H1 (cell line): ENCODE measurements around the gene CCNG2. TPM values are rescaled to one million over a fixed set of nuclear protein-coding genes. Genes with fewer than 3 reads are reported as not detected.

Experiments
- CTCF ChIA-PET: fragments of 300-600 bp; sonication (Branson Sonifier 250); formaldehyde crosslinking; loops from one replicate; lab custom pipeline; 2021; ENCODE audit not compliant: partially characterized antibody; lab: Charles Lee
- POLR2A ChIA-PET: fragments of 300-600 bp; sonication (Branson Sonifier 250); formaldehyde crosslinking; loops from one replicate; lab custom pipeline; 2021; ENCODE audit warnings: inconsistent platforms; ENCODE audit not compliant: partially characterized antibody; lab: Charles Lee
- DNase-seq, 2 experiments: peaks; one replicate each; pipeline versions ENCODE4 v3.0.0 to v3.0.0-alpha.2; 2010 to 2022; ENCODE audit warnings: low spot score in 2 of 2, low read depth in 1 of 2, mixed read lengths in 1 of 2
- FAIRE-seq: peaks from 2 replicates; lab custom pipeline; 2011; peaks lifted over from hg19 to GRCh38; lab: Jason Lieb, UNC
- H2AFZ ChIP-seq: 2 replicates; pipeline ENCODE4 v1.8.1; 2012; ENCODE audit warnings: low read length, inconsistent platforms
- H2AK5ac ChIP-seq: 2 replicates; pipeline ENCODE4 v1.6.1; 2013; ENCODE audit warnings: low read depth, low read length
- H2BK120ac ChIP-seq: replicated peaks from 2 replicates; pipeline ENCODE3; 2013; ENCODE audit warnings: low read depth, low read length, inconsistent platforms
- H2BK12ac ChIP-seq: 2 replicates; pipeline ENCODE4 v1.6.1; 2013; ENCODE audit warnings: low read depth, low read length
- H2BK15ac ChIP-seq: 2 replicates; pipeline ENCODE4 v1.6.1; 2013; ENCODE audit warnings: low read length
- H2BK20ac ChIP-seq: 2 replicates; pipeline ENCODE4 v1.6.1; 2013; ENCODE audit warnings: low read length
- H2BK5ac ChIP-seq: 2 replicates; pipeline ENCODE4 v1.6.1; 2013; ENCODE audit warnings: low read depth, low read length
- H3K14ac ChIP-seq: 2 replicates; pipeline ENCODE4 v1.6.1; 2013; ENCODE audit warnings: inconsistent platforms; ENCODE audit not compliant: insufficient read length
- H3K18ac ChIP-seq: 2 replicates; pipeline ENCODE4 v1.6.1; 2013; ENCODE audit warnings: low read length; ENCODE audit errors: extremely low read depth
- H3K23ac ChIP-seq: 2 replicates; pipeline ENCODE4 v1.6.1; 2013; ENCODE audit warnings: inconsistent platforms; ENCODE audit not compliant: insufficient read length
- H3K23me2 ChIP-seq: 2 replicates; pipeline ENCODE4 v1.6.1; 2013; ENCODE audit warnings: low read depth, low read length
- H3K27ac ChIP-seq: 2 replicates; pipeline ENCODE4 v1.6.1; 2011; ENCODE audit warnings: low read depth, low read length, inconsistent platforms
- H3K27me3 ChIP-seq, 4 experiments: replicated peaks in 1 of 4; 1 replicate in 1 of 4; 2 replicates in 3 of 4; pipeline versions ENCODE4 v1.6.1 to v1.8.1; 2011 to 2013; ENCODE audit warnings: low read length in 3 of 4, mild to moderate bottlenecking in 3 of 4, inconsistent platforms in 2 of 4, mixed read lengths in 2 of 4, moderate library complexity in 1 of 4; ENCODE audit not compliant: control insufficient read depth in 3 of 4, insufficient read depth in 3 of 4; ENCODE audit errors: extremely low read depth in 1 of 4
- H3K36me3 ChIP-seq, 4 experiments: 2 replicates each; pipeline versions ENCODE4 v1.6.1 to v1.8.1; 2011 to 2013; ENCODE audit warnings: mild to moderate bottlenecking in 4 of 4, low read length in 3 of 4, moderate library complexity in 2 of 4, control low read depth in 1 of 4, inconsistent platforms in 1 of 4; ENCODE audit not compliant: insufficient read depth in 4 of 4, control insufficient read depth in 2 of 4
- H3K4ac ChIP-seq: replicated peaks from 2 replicates; pipeline ENCODE3; 2013; ENCODE audit warnings: low read length, low read depth, mixed read lengths, inconsistent platforms; ENCODE audit not compliant: insufficient read length
- H3K4me1 ChIP-seq, 4 experiments: replicated peaks in 1 of 4; 1 replicate in 1 of 4; 2 replicates in 3 of 4; pipeline versions ENCODE4 v1.6.1 to v1.8.1; 2011 to 2013; ENCODE audit warnings: low read length in 3 of 4, inconsistent platforms in 2 of 4, mixed read lengths in 1 of 4; ENCODE audit not compliant: insufficient read depth in 4 of 4, control insufficient read depth in 3 of 4
- H3K4me2 ChIP-seq, 2 experiments: 2 replicates each; pipeline versions ENCODE4 v1.6.1 to v1.8.1; 2011 to 2013; ENCODE audit warnings: low read depth in 2 of 2, low read length in 2 of 2, control low read depth in 1 of 2, inconsistent platforms in 1 of 2, mild to moderate bottlenecking in 1 of 2; ENCODE audit not compliant: insufficient read depth in 1 of 2
- H3K4me3 ChIP-seq, 4 experiments: fragments of 200-600, 300-600 bp in 1 of 4; sonication (generic), shearing (Covaris generic), sonication (Bioruptor Twin) in 1 of 4; 2 replicates each; pipeline versions ENCODE4 v1.5.1 to v1.8.1; 2011 to 2016; ENCODE audit warnings: low read length in 4 of 4, low read depth in 3 of 4, control low read depth in 2 of 4, inconsistent platforms in 2 of 4, mild to moderate bottlenecking in 2 of 4, mixed read lengths in 1 of 4, moderate library complexity in 1 of 4; ENCODE audit not compliant: insufficient read depth in 2 of 4; ENCODE audit errors: extremely low read depth in 1 of 4
- H3K56ac ChIP-seq: replicated peaks from 2 replicates; pipeline ENCODE3; 2013; ENCODE audit warnings: low read depth, mild to moderate bottlenecking, mixed read lengths, low read length, inconsistent platforms; ENCODE audit not compliant: insufficient read length
- H3K79me1 ChIP-seq: 2 replicates; pipeline ENCODE4 v1.6.1; 2013; ENCODE audit warnings: low read depth, low read length, control low read depth
- H3K79me2 ChIP-seq, 2 experiments: 2 replicates each; pipeline versions ENCODE4 v1.6.1 to v1.8.1; 2012 to 2013; ENCODE audit warnings: low read length in 2 of 2, mild to moderate bottlenecking in 2 of 2, inconsistent platforms in 1 of 2; ENCODE audit not compliant: insufficient read depth in 2 of 2, control insufficient read depth in 1 of 2
- H3K9ac ChIP-seq, 4 experiments: replicated peaks in 1 of 4; 1 replicate in 1 of 4; 2 replicates in 3 of 4; pipeline versions ENCODE4 v1.6.1 to v1.8.1; 2011 to 2013; ENCODE audit warnings: low read depth in 3 of 4, low read length in 3 of 4, control low read depth in 2 of 4, mild to moderate bottlenecking in 2 of 4, moderate library complexity in 2 of 4, inconsistent platforms in 1 of 4; ENCODE audit errors: extremely low read depth in 1 of 4
- H3K9me3 ChIP-seq, 2 experiments: 2 replicates each; pipeline versions ENCODE4 v1.6.1 to v1.8.1; 2012 to 2013; ENCODE audit warnings: mild to moderate bottlenecking in 2 of 2, moderate library complexity in 2 of 2, control low read depth in 1 of 2, inconsistent platforms in 1 of 2, low read depth in 1 of 2, low read length in 1 of 2, mixed read lengths in 1 of 2; ENCODE audit not compliant: insufficient read depth in 2 of 2
- H4K20me1 ChIP-seq, 2 experiments: replicated peaks in 1 of 2; 2 replicates each; pipeline versions ENCODE3 to v1.8.1; 2011 to 2013; ENCODE audit warnings: inconsistent platforms in 2 of 2, low read length in 2 of 2, mild to moderate bottlenecking in 1 of 2; ENCODE audit not compliant: insufficient read depth in 2 of 2, control insufficient read depth in 1 of 2
- H4K5ac ChIP-seq: 2 replicates; pipeline ENCODE4 v1.6.1; 2013; ENCODE audit warnings: low read length, low read depth, mixed read lengths, inconsistent platforms; ENCODE audit not compliant: insufficient read length
- H4K8ac ChIP-seq: 2 replicates; pipeline ENCODE4 v1.8.0; 2013; ENCODE audit warnings: mild to moderate bottlenecking, moderate library complexity, low read length, inconsistent platforms; ENCODE audit not compliant: insufficient read depth; ENCODE audit errors: extremely low read depth
- H4K91ac ChIP-seq: replicated peaks from 2 replicates; pipeline ENCODE3; 2013; ENCODE audit warnings: low read length, mixed read lengths, inconsistent platforms; ENCODE audit not compliant: insufficient read length
- CBX8 ChIP-seq: fragments of 300-800, 300-1000 bp; sonication (generic); IDR thresholded peaks from 2 replicates; pipeline ENCODE4 v1.7.1; 2016; ENCODE audit warnings: low read depth, low read length, borderline replicate concordance
- HDAC2 ChIP-seq, 2 experiments: fragments of 300-600 bp in 1 of 2; sonication (generic) in 1 of 2; IDR thresholded peaks; 2 replicates each; pipeline ENCODE4 v1.6.1; 2011 to 2012; ENCODE audit warnings: low read depth in 2 of 2, low read length in 2 of 2, mild to moderate bottlenecking in 2 of 2, moderate library complexity in 2 of 2, borderline replicate concordance in 1 of 2, inconsistent platforms in 1 of 2
- POLR2AphosphoS5 ChIP-seq: IDR thresholded peaks from 2 replicates; pipeline ENCODE4 v1.6.1; 2011; ENCODE audit warnings: low read depth, low read length
- RNF2 ChIP-seq: fragments of 200-900, 300-1000 bp; sonication (generic); IDR thresholded peaks from 2 replicates; pipeline ENCODE4 v1.7.1; 2016; ENCODE audit warnings: borderline replicate concordance, low read depth, mild to moderate bottlenecking, antibody characterized with exemption, low read length; ENCODE audit not compliant: poor library complexity, severe bottlenecking; ENCODE audit errors: missing control alignments
- WGBS, 2 experiments: shearing (Covaris generic) in 1 of 2; methylation state at CpG; one replicate each; pipeline versions ENCODE4 v1.1.6 to v1.1.7; 2013 to 2015; ENCODE audit warnings: low lambda C conversion rate in 2 of 2, mixed read lengths in 2 of 2, inconsistent platforms in 1 of 2, low coverage in 1 of 2, missing lambda C conversion rate in 1 of 2; ENCODE audit not compliant: insufficient replicate concordance in 2 of 2, insufficient coverage in 1 of 2, insufficient read length in 1 of 2; ENCODE audit errors: extremely low coverage in 1 of 2, missing lambda C conversion rate in 1 of 2; 5-methylcytosine and 5-hydroxymethylcytosine counted together
- polyA plus RNA-seq, 7 experiments: library from polyadenylated mRNA; depleted of rRNA in 3 of 7; stranded (reverse) in 5 of 7; unstranded in 2 of 7; fragments of >200 nt in 5 of 7; fragments of 200-250 nt in 2 of 7; gene quantifications; 1 replicate in 5 of 7; 2 replicates in 1 of 7; 4 replicates in 1 of 7; pipeline versions ENCODE4 v1.2.1 to v1.2.3, GENCODE V29; 2011 to 2013; ENCODE audit warnings: missing spikeins in 2 of 7, mixed read lengths in 2 of 7
- total RNA-seq: library from RNA; stranded (reverse); fragmentation: NEBNext Ultra II Directional; extraction: Animal tissue kit (Norgen Biotek cat#: 25700); gene quantifications from 2 replicates; pipeline ENCODE4 v1.2.1, GENCODE V29; 2021

The CCNG2 gene
- total and polyA plus RNA-seq, 2 of the 8 experiments (the other 6 are each of a cell fraction or from before 2014, with no cell fraction given): 3.5 to 13.9 TPM

DNA sequence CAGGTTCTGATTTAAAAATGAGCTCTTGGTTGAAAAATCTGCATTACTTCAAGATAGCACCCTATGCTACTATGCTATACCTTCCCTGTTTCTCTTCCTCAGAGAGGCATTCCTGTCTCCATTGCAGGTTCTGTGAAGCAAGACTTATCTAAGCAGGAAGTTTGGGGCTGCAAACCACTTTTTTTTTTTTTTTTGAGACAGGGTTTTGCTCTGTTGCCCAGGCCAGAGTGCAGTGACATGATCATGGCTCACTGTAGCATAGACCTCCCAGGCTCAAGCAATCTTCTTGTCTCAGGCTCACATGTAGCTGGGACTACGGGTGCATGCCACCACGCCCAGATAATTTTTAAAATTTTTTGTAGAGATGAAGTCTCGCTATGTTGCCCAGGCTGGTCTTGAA is 4.0 kb upstream of the CCNG2 start:
- Histone ChIP-seq H3K18ac (no peak overlapping the region), H3K4me2 (no peak overlapping the region), H4K8ac (no peak overlapping the region), H3K9ac (no peak overlapping the region), H3K4me1 (peaks cover 0 to 6% (median 2%) of the 10 kb centered on the region in 4 experiments; a peak in 4 of 7 replicates), H3K9me3 (no peaks in the 10 kb centered on the region), H2BK20ac (no peak overlapping the region), H2AK5ac (no peak overlapping the region), H2AFZ (no peak overlapping the region), H3K4ac (no peak overlapping the region), H3K23ac (no peak overlapping the region), H4K5ac (no peak overlapping the region), H2BK15ac (no peak overlapping the region), H3K79me1 (no peaks in the 10 kb centered on the region), H3K14ac (no peak overlapping the region), H3K4me3 (no peak overlapping the region), H3K56ac (no peak overlapping the region), H4K91ac (no peak overlapping the region), H2BK120ac (no peak overlapping the region), H4K20me1 (no peaks in the 10 kb centered on the region), H3K79me2 (no peaks in the 10 kb centered on the region), H3K23me2 (no peaks in the 10 kb centered on the region), H2BK5ac (no peak overlapping the region), H3K27me3 (no peaks in the 10 kb centered on the region), H3K36me3 (no peaks in the 10 kb centered on the region), H3K27ac (no peak overlapping the region), H2BK12ac (no peak overlapping the region)
- TF ChIP-seq HDAC2 (IDR thresholded peaks at IDR 0.05; ENCODE audit: borderline replicate concordance in 1 of 2, low read depth in 2 of 2, low read length in 2 of 2) (no peak), CBX8 (no peak), POLR2AphosphoS5 (no peak), RNF2 (no peak)
- POLR2A ChIA-PET: interaction anchor here (0.6 to 0.9 kb wide), 3 partner anchors 29 to 76 kb away, joined by 3 read pairs; no protein-coding TSS in a partner anchor
- CTCF ChIA-PET: interaction anchor here (1.3 to 2.3 kb wide), 6 partner anchors 13 to 108 kb away, joined by 3 to 12 read pairs (median 4); no protein-coding TSS in a partner anchor
- DNase-seq: no peak
- WGBS, 2 experiments: 67% methylated on average over 3 of the region's 3 CpGs; no CpG with 5 or more reads in 1 of the 2 experiments
- FAIRE-seq: no peak
